HG02623 (cell line): Measurements from ENCODE around the gene ARL5C.
"Not testable (repeated sequence)": the region's sequence is repeated elsewhere in the genome, so short reads cannot be mapped to it uniquely, and the experiment has no call there.

Source experiments
- ATAC-seq: cut with Tn5 transposase; IDR thresholded peaks from one replicate; pipeline ENCODE4 v1.9.1; 2021; ENCODE audit warnings: moderate library complexity; ENCODE audit not compliant: unreplicated experiment

Gene ARL5C

DNA sequence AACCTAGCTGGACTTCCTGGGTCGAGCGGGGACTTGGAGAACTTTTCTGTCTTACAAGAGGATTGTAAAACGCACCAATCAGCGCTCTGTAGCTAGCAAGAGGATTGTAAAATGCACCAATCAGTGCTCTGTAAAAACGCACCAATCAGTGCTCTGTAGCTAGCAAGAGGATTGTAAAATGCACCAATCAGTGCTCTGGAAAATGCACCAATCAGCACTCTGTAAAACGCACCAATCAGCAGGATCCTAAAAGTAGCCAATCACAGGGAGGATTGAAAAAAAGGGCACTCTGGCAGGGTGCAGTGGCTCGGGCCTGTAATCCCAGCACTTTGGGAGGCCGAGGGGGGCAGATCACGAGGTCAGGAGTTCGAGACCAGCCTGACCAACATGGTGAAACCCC lies 2.5 kb upstream of the ARL5C start:
- ATAC-seq, result not testable (repeated sequence)

DNA sequence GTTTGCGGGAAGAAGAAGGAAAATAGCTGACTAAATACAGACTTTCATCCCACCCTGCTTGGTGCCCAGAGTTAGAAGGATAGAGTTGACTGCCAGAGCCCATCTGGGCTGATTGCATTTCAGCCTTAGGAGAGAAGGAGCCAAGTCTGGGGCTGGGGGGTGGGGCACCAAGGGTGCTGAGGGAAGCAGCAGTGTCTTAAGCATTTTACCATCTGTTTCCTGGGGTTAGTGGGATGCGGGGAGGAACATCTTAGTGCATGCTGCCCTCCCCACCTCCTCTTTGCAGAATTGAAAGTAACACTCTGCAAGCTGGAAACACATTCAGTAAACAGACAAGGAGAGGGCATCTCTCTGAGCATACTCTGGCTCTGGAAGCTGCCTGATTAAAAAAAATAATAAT lies 1.5 kb upstream of the ARL5C start:
- ATAC-seq, result no peak

DNA sequence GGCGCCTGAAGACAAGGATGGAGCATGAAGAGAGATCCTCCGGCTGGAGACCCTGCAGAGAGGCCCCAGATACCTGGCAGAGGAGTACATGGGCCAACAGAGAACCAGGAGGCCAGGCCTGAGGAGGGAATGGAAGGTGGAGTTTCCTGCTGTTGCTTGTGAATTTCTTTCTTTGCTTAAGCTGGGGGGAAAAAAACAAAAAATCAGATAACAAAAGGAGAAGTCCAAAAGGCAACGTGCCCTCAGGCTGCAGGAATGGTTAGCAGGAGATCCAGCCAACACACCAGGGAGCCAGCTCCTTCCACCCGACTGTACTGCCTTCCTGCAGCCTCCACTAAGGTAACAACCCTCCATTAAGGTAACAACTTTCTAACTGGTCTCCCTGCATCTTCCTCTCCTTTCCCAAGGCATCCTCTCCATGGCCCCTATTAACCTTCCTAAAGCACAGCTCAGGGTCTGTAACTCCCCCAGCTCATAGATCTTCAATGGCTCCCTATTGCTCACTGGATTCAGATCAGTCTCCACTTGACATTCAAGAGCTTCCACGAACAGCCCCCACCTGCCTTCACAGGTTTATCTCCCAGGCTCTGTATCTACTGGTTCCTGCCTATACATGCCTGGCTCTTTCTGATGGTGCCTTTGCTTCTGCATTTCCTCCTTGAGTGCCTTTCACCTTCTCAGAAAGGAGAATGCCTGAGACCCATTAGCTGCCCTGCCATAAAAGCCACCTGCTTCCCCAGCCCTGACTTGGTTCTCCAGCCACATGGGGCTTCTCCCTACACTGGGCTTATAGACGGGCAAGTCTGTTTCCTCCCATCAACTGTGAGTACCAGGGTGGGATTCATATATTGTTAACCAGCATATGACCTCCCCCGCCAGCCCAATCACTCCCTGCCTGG lies 725 bp upstream of the ARL5C start:
- ATAC-seq, result no peak

DNA sequence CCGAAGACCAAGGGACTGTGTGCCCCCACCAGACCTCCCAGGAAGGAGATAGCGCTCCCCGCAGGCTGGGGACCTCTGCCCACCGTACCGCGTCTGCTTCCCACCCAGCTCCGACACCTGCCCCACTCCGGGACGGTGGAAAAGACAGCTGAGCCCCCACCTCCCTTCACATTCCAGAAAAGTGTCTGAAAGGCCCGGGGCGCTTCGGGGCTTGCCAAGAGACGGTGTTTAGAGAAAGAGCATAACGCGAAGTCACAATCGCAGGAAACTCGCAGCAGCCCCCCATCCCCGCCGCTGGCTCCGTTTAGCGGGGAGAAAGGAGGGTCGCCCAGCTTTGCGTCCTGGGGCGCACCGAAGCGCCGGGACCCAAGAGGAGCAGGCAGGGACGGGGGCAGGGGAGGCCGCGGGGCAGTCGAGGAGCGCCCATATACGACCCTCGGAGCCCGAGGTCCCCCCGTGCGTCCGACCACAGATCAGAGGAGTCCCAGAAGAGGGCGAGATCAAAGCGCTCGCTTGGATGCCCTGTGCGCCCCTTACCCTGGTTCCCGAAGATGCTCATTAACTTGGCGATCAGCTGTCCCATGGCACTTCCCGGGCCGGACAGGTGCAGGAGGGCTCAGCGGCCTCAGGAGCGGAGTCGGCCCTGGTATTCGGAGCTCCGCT lies 652 bp downstream of the ARL5C start:
- ATAC-seq, result no peak

DNA sequence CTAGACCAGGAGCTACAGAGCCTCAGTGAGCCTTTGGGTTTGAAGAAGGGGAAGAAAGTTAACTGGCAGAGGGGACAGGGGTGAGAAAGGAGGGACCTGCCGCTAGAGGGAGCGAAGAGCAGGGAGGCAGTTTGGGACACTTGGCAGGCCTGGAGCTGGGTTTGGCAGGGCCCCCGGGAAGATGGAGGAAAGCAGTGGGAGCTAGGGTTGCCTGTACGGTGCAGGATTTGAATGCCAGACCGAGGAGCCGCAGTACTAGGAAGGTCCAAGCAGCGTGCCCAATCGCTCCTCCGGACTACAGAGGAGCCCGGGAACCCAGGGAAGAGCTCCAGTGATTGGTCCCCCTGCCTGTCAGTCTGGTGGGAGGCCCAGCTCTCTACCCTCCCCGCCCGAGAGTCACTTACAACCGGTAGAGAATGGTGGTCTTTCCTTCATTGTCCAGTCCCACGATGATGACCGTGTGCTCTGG lies 1.3 kb downstream of the ARL5C start:
- ATAC-seq, result peak; percentile 77

DNA sequence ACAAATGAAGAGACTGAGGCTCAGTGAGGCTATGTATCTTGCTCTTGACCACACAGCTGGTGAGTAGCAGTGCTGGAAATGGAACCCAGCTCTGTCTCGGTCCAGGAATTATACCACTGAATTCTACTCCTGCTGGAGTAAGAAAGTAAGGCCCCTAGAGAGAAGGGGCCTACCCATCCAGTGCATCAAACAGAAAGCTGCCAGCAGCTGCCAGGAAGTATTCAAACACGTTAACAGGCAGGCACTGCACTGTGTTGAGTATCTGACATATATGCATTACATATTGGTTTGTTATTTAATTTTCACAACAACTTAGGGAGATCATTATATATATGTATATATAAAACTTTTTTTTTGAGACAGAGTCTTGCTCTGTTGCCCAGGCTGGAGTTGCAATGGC lies 4.0 kb downstream of the ARL5C start:
- ATAC-seq, result no peak

DNA sequence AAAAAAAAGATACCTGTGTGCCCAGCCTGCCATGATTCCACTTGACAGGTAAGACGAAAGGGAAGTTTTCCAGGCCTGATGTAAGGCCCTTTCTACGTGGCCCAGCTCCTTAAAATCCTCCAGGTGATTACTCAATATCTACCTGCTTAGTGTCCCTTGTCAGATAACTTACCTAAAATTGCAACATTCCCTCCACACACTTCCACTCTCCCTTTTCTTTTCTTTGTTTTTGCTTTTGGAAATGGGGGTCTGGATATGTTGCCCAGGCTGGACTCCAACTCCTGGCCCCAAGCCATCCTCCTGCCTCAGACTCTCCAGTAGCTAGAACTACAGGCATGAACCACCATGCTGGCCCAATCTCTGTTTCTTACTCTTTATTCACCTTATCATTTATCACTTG lies 7.3 kb downstream of the ARL5C start:
- ATAC-seq, result no peak

DNA sequence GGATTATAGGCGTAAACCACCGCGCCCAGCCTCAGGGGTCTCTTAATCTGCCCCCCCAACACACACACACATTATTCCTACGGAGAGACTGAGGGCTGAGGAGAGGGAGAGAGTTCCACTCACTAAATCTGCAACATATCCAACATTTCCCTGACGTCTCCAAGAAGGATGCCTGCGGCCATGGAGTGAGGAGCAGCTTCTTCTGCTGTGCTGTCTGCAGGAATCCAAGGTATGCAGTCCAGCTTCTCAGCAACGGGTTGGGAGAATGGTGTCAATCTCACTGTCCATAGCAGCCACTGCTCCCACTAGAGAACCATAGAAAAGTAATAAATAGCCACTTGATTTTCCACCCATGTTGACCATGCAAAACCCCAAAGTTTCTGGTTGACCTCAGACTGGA lies 9.5 kb downstream of the ARL5C start:
- no peak for ATAC-seq

DNA sequence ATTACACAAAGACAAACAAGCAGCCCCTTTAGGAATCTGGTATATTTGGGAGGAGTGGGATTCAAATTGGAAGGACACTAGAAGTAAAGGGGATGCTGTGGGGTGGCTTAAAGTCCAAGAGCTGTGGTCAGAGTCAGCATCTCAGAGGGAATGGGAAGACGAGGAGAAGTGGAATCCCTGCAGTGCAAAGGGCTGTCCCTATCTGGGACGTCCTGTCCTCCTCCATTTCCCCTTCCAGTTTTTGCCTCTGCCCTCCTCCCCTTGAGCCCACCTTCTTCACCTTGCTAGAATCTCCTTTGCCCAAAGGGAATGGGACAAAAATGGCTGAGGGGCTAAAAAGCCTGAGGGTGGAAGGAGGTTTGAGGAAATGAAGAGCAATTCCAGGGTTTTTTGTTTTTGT lies 10.3 kb downstream of the ARL5C start:
- ATAC-seq, result no peak

DNA sequence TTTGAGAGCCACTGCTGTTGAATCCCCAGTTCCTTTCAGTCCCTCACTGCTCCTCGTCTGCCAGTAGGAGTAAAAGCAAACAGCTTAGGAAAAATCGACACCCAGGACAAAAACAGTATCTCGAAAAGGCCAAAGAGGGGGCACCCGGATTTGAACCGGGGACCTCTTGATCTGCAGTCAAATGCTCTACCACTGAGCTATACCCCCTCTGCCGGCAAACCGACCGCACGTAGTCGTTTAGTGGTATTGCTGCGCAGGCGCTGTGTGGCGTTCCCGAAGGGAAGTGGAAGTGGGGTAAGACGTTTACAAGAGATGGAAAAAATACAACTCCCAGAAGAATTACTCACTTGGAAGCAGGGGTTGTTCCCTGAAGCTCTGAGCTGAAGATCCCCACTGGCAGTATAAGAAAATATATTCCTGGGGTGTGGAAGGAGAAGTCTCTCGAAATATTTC lies 12.3 kb downstream of the ARL5C start:
- peak; percentile 31 for ATAC-seq

DNA sequence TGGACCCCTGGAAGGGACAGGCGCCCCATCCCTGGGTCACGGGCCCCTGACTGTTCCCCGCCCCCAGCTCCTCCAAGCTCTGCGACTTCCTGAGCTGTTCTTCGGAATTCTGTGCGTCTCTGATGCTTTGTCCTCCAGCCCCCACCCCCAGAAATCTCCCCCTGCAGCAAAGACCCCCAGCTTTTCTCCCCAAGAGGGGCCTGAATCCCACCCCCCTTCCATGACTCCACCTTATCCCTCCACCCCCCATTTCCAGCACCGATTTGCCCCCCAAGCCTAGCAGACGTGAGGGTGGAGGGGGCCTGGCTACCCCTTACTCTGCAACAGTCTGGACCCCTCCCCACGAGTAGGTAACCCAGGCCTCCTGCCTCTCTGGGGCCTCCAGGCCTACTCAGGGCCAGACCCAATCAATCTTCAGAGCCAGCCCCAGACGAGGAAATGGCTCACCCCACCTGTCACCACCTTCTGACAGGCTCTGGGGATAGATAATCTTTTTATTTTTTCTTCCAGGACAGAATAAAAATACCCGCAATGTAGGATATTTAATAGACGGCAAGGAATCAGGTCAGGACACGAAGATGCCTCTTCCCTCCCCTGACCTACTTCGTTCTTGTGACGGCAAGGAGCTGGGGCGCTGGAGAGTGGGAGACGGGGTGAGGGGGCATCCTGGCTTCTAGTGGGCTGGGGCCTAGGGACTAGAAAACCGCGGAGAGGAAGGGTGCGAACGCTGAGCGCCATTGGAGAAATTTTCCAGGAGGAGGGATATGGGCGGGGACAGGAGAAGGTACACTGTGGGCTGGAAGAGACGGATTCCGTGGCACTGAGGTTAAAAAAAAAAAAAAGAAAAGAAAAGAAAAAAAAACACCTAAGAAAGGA lies 13.8 kb downstream of the ARL5C start:
- ATAC-seq, result no peak

DNA sequence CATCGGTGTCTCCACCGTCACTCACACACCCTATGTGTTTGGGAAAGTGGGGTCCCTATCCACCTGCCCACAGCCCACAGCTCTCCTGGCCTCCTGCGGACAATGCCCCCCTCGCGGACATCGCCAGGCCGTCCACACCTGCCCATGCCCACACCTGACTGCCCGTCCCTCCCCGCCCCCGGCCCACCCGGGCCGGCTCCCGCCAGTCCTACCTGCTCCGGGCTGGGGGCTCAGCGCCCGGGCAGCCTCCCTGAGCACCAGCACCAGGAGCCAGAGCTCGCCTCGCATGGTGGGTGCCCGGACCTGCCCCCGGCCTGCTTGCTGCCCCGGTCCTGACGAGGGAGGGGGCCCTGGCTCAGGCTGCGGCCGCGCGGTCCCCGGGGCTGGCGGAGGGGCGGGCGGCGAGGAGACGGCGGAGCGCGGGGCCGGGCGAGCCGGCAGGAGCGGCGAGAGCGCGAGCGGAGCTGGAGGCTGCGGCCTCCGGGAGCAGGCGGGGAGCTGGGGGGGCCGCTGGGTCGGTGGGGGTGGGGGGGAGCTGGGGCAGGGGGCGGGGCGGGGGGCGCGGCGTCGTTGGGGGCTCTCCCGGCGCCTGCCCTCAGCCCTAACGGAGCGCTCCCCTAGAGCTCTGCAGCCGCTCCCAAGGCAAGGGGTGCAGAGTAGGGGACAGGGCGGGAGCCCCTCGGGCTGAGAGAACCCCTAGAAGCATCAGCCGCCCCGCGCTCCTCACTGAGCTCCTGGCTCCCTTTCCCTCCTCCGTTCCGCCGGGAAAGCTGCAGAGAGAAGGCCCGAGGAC lies 14.6 kb downstream of the ARL5C start, which contains the start of gene PLXDC1:
Gene PLXDC1, minus strand, starts transcription at position 488 of the 793 bp plus-strand sequence. Its CDS starts 200 bp downstream, at position 288.
- no peak for ATAC-seq

DNA sequence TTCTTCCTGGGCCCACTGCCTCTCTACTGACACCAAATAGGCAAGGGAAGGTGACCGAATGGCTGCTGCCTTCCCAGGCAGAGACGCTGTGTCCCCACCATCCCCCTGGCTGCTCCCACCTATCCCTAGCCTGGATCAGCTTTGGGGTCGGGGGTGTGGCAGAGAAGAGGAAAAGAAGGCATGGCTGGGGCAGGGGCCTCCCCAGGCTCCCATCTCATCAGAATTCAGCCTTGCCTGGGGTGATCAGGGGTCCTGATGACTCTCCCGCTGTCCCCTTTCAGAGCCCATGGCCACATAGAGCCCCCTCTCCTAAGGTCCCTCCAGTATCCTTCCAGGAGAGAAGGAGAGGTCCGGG lies 15.2 kb downstream of the ARL5C start:
- ATAC-seq, result no peak

DNA sequence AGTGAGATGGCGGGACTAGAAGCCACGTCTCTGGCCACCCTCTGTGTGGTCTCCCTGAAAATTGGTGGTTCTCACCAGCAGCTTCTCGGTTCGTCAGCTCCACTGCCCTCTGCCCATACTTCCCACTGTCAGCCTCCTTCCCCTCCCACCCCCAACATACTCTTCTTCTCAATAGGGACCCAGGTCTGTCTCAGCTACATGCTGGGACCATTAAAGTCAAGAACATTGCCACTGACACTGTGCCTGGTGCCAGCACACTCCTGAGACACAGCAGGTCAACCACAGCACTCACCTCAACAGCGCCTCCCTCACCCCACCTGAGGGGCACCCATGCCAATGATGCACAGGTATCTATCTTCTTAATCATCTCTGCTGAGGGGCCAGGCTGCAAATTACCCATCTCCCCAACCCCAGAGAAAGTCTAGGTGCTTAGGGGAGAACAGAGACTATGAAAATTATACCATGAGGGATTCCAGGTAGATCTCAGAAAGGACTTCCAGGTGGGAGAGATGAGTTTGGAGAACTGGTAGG lies 15.8 kb downstream of the ARL5C start:
- no peak for ATAC-seq

DNA sequence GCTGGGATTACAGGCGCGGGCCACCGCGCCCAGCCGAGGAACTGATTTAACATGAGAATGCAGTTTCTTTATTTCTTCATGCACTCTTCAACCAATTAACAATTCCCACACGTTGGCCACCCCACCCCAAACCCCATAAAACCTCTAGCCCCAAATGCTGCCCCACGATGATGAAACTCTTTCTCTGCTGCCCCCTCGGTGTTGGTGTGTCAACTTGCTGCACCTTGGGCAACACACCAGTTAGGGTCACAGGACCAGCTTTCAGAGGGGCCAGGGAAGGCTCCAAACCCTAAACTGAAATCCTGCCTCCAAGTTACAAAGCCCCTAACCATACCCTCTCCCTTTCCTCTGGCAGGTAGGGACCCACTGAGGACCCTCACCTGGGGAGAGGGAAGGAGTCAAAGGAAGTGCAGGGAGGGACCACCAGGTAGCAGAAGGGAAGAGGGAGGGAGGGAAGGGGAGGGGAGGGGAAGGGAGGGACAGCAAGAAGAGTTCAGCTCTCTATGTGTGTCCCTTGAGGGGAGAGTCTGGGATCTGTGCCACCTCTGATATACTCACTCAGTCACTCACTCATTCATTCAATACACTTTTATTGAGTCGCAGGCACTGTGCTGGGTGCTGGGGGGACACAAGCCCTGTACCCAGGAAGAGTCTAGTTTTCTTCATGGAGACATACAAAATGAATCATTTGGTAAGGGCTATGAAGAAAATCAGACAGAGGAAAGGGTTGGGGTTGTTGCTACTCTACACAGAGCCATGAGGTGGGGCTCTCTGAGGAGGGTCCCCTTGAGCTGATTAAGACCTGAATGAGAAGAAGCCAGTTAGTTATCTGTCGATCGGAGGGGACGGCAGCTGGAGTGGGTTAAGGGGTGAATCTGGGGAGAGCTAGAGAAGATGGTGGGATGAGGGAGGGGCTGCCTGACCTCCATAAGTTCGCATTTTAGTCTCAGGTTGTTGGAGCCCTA lies 18.5 kb downstream of the ARL5C start:
- ATAC-seq, result no peak

DNA sequence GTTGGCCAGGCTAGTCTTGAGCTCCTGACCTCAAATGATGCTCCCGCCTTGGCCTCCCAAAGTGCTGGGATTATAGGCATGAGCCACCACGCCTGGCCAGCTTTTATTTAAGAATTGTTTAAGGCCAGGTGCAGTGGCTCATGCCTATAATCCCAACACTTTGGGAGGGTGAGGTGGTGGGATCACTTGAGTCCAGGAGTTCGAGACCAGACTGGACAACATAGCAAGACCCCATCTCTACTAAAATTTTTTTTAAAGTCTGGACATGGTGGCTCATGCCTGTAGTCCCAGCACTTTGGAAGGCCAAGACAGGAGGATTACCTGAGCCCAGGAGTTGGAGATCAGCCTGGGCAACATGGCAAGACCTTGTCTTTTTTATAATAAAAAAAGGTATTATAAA lies 19.7 kb downstream of the ARL5C start:
- no peak for ATAC-seq

DNA sequence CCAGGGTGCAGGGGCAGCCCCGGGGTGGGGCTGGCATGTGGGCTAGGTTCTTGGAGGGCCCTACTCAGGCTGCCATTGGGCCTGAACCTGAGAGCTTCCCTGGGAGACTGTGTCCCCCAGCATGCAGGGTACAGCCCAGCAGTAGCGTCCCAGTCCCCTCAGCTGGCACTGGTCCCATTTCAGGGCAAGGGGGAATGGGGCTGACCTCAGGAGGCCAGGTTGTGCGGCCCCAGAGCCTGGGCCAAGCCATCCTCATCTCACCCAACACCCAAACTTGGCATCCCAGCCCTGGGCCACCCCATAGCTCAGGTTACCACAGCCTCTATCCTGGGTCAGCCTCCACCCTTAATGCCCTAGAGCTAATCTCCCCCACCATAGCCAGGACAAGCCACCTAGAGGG lies 20.8 kb downstream of the ARL5C start:
- no peak for ATAC-seq

DNA sequence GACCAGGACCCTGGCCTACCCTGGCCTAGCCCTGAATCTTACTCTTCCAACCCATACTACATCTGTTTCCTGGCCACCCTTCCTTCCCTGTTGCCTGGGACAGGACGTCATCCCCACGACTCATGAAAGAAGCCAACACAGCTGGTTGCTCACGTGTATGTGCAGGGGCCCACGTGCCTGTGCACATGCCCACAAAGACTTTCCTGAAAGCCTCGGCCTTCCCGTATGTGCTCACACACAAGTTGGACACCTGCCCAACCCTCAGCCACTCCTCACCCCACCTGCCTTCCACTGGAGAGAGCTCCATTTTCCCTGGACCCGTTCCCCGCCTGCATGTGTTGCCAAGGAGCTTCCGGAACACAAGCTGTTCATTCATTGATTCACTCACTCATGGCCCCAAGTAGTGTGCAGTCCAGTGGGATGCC lies 21.5 kb downstream of the ARL5C start:
- no peak for ATAC-seq

DNA sequence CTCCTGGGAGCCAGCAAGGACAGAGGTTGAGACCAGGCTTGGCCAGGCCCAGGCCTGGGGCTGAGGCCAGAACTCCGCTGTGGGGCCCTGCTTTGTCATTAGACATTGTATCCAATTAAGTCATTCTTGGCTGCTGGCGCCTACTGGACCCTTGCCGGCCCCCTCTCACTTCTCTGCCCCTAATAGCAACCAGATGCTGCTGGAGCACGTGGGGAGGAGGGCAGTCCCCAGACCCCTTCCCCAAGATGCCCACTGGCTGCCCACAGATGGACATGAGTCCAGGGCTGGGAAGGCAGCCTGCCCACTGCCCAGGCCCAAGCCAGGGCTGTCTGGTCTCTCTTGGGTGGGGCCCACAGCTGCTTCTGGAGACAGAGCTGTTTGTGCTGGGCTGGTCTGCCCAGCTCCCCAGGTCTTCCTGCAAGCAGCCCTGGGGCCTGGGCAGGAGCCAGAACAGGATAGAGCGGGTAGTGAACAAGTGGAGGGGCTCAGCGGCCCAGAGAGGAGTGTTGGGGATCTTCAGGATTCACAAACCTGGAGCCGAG lies 22.3 kb downstream of the ARL5C start:
- no peak for ATAC-seq
